H1 (cell line): ENCODE results near the gene DNAJC2. TPM values are rescaled to one million over a fixed set of nuclear protein-coding genes. Genes with fewer than 3 reads are reported as not detected.

Source experiments
- CTCF ChIA-PET: fragments of 300-600 bp; sonication (Branson Sonifier 250); formaldehyde crosslinking; loops from one replicate; lab custom pipeline; 2021; ENCODE audit not compliant: partially characterized antibody; lab: Charles Lee
- POLR2A ChIA-PET: fragments of 300-600 bp; sonication (Branson Sonifier 250); formaldehyde crosslinking; loops from one replicate; lab custom pipeline; 2021; ENCODE audit warnings: inconsistent platforms; ENCODE audit not compliant: partially characterized antibody; lab: Charles Lee
- DNase-seq, 2 experiments: peaks; one replicate each; pipeline versions ENCODE4 v3.0.0 to v3.0.0-alpha.2; 2010 to 2022; ENCODE audit warnings: low spot score in 2 of 2, low read depth in 1 of 2, mixed read lengths in 1 of 2
- FAIRE-seq: peaks from 2 replicates; lab custom pipeline; 2011; peaks lifted over from hg19 to GRCh38; lab: Jason Lieb, UNC
- H2AFZ ChIP-seq: 2 replicates; pipeline ENCODE4 v1.8.1; 2012; ENCODE audit warnings: low read length, inconsistent platforms
- H2AK5ac ChIP-seq: 2 replicates; pipeline ENCODE4 v1.6.1; 2013; ENCODE audit warnings: low read depth, low read length
- H2BK120ac ChIP-seq: replicated peaks from 2 replicates; pipeline ENCODE3; 2013; ENCODE audit warnings: low read depth, low read length, inconsistent platforms
- H2BK12ac ChIP-seq: 2 replicates; pipeline ENCODE4 v1.6.1; 2013; ENCODE audit warnings: low read depth, low read length
- H2BK15ac ChIP-seq: 2 replicates; pipeline ENCODE4 v1.6.1; 2013; ENCODE audit warnings: low read length
- H2BK20ac ChIP-seq: 2 replicates; pipeline ENCODE4 v1.6.1; 2013; ENCODE audit warnings: low read length
- H2BK5ac ChIP-seq: 2 replicates; pipeline ENCODE4 v1.6.1; 2013; ENCODE audit warnings: low read depth, low read length
- H3K14ac ChIP-seq: 2 replicates; pipeline ENCODE4 v1.6.1; 2013; ENCODE audit warnings: inconsistent platforms; ENCODE audit not compliant: insufficient read length
- H3K18ac ChIP-seq: 2 replicates; pipeline ENCODE4 v1.6.1; 2013; ENCODE audit warnings: low read length; ENCODE audit errors: extremely low read depth
- H3K23ac ChIP-seq: 2 replicates; pipeline ENCODE4 v1.6.1; 2013; ENCODE audit warnings: inconsistent platforms; ENCODE audit not compliant: insufficient read length
- H3K23me2 ChIP-seq: 2 replicates; pipeline ENCODE4 v1.6.1; 2013; ENCODE audit warnings: low read depth, low read length
- H3K27ac ChIP-seq: 2 replicates; pipeline ENCODE4 v1.6.1; 2011; ENCODE audit warnings: low read depth, low read length, inconsistent platforms
- H3K27me3 ChIP-seq, 4 experiments: replicated peaks in 1 of 4; 1 replicate in 1 of 4; 2 replicates in 3 of 4; pipeline versions ENCODE4 v1.6.1 to v1.8.1; 2011 to 2013; ENCODE audit warnings: low read length in 3 of 4, mild to moderate bottlenecking in 3 of 4, inconsistent platforms in 2 of 4, mixed read lengths in 2 of 4, moderate library complexity in 1 of 4; ENCODE audit not compliant: control insufficient read depth in 3 of 4, insufficient read depth in 3 of 4; ENCODE audit errors: extremely low read depth in 1 of 4
- H3K36me3 ChIP-seq, 4 experiments: 2 replicates each; pipeline versions ENCODE4 v1.6.1 to v1.8.1; 2011 to 2013; ENCODE audit warnings: mild to moderate bottlenecking in 4 of 4, low read length in 3 of 4, moderate library complexity in 2 of 4, control low read depth in 1 of 4, inconsistent platforms in 1 of 4; ENCODE audit not compliant: insufficient read depth in 4 of 4, control insufficient read depth in 2 of 4
- H3K4ac ChIP-seq: replicated peaks from 2 replicates; pipeline ENCODE3; 2013; ENCODE audit warnings: low read length, low read depth, mixed read lengths, inconsistent platforms; ENCODE audit not compliant: insufficient read length
- H3K4me1 ChIP-seq, 4 experiments: replicated peaks in 1 of 4; 1 replicate in 1 of 4; 2 replicates in 3 of 4; pipeline versions ENCODE4 v1.6.1 to v1.8.1; 2011 to 2013; ENCODE audit warnings: low read length in 3 of 4, inconsistent platforms in 2 of 4, mixed read lengths in 1 of 4; ENCODE audit not compliant: insufficient read depth in 4 of 4, control insufficient read depth in 3 of 4
- H3K4me2 ChIP-seq, 2 experiments: 2 replicates each; pipeline versions ENCODE4 v1.6.1 to v1.8.1; 2011 to 2013; ENCODE audit warnings: low read depth in 2 of 2, low read length in 2 of 2, control low read depth in 1 of 2, inconsistent platforms in 1 of 2, mild to moderate bottlenecking in 1 of 2; ENCODE audit not compliant: insufficient read depth in 1 of 2
- H3K4me3 ChIP-seq, 4 experiments: fragments of 200-600, 300-600 bp in 1 of 4; sonication (generic), shearing (Covaris generic), sonication (Bioruptor Twin) in 1 of 4; 2 replicates each; pipeline versions ENCODE4 v1.5.1 to v1.8.1; 2011 to 2016; ENCODE audit warnings: low read length in 4 of 4, low read depth in 3 of 4, control low read depth in 2 of 4, inconsistent platforms in 2 of 4, mild to moderate bottlenecking in 2 of 4, mixed read lengths in 1 of 4, moderate library complexity in 1 of 4; ENCODE audit not compliant: insufficient read depth in 2 of 4; ENCODE audit errors: extremely low read depth in 1 of 4
- H3K56ac ChIP-seq: replicated peaks from 2 replicates; pipeline ENCODE3; 2013; ENCODE audit warnings: low read depth, mild to moderate bottlenecking, mixed read lengths, low read length, inconsistent platforms; ENCODE audit not compliant: insufficient read length
- H3K79me1 ChIP-seq: 2 replicates; pipeline ENCODE4 v1.6.1; 2013; ENCODE audit warnings: low read depth, low read length, control low read depth
- H3K79me2 ChIP-seq, 2 experiments: 2 replicates each; pipeline versions ENCODE4 v1.6.1 to v1.8.1; 2012 to 2013; ENCODE audit warnings: low read length in 2 of 2, mild to moderate bottlenecking in 2 of 2, inconsistent platforms in 1 of 2; ENCODE audit not compliant: insufficient read depth in 2 of 2, control insufficient read depth in 1 of 2
- H3K9ac ChIP-seq, 4 experiments: replicated peaks in 1 of 4; 1 replicate in 1 of 4; 2 replicates in 3 of 4; pipeline versions ENCODE4 v1.6.1 to v1.8.1; 2011 to 2013; ENCODE audit warnings: low read depth in 3 of 4, low read length in 3 of 4, control low read depth in 2 of 4, mild to moderate bottlenecking in 2 of 4, moderate library complexity in 2 of 4, inconsistent platforms in 1 of 4; ENCODE audit errors: extremely low read depth in 1 of 4
- H3K9me3 ChIP-seq, 2 experiments: 2 replicates each; pipeline versions ENCODE4 v1.6.1 to v1.8.1; 2012 to 2013; ENCODE audit warnings: mild to moderate bottlenecking in 2 of 2, moderate library complexity in 2 of 2, control low read depth in 1 of 2, inconsistent platforms in 1 of 2, low read depth in 1 of 2, low read length in 1 of 2, mixed read lengths in 1 of 2; ENCODE audit not compliant: insufficient read depth in 2 of 2
- H4K20me1 ChIP-seq, 2 experiments: replicated peaks in 1 of 2; 2 replicates each; pipeline versions ENCODE3 to v1.8.1; 2011 to 2013; ENCODE audit warnings: inconsistent platforms in 2 of 2, low read length in 2 of 2, mild to moderate bottlenecking in 1 of 2; ENCODE audit not compliant: insufficient read depth in 2 of 2, control insufficient read depth in 1 of 2
- H4K5ac ChIP-seq: 2 replicates; pipeline ENCODE4 v1.6.1; 2013; ENCODE audit warnings: low read length, low read depth, mixed read lengths, inconsistent platforms; ENCODE audit not compliant: insufficient read length
- H4K8ac ChIP-seq: 2 replicates; pipeline ENCODE4 v1.8.0; 2013; ENCODE audit warnings: mild to moderate bottlenecking, moderate library complexity, low read length, inconsistent platforms; ENCODE audit not compliant: insufficient read depth; ENCODE audit errors: extremely low read depth
- H4K91ac ChIP-seq: replicated peaks from 2 replicates; pipeline ENCODE3; 2013; ENCODE audit warnings: low read length, mixed read lengths, inconsistent platforms; ENCODE audit not compliant: insufficient read length
- GTF2F1 ChIP-seq: IDR thresholded peaks from 2 replicates; pipeline ENCODE4 v1.6.1; 2012; ENCODE audit warnings: low read depth, low read length, improper control_type of control experiment, borderline replicate concordance
- HDAC6 ChIP-seq: IDR thresholded peaks from one replicate; pipeline ENCODE4 v1.7.1; 2012; ENCODE audit warnings: low read depth, mild to moderate bottlenecking, inconsistent platforms, low read length, moderate library complexity
- RAD21 ChIP-seq, 2 experiments: IDR thresholded peaks in 1 of 2; conservative IDR thresholded peaks in 1 of 2; 2 replicates each; pipeline ENCODE4 v1.6.1; 2011; ENCODE audit warnings: low read depth in 2 of 2, low read length in 2 of 2, improper control_type of control experiment in 1 of 2, inconsistent platforms in 1 of 2, mild to moderate bottlenecking in 1 of 2, moderate library complexity in 1 of 2
- SRF ChIP-seq: IDR thresholded peaks from 2 replicates; pipeline ENCODE4 v1.6.1; 2011; ENCODE audit warnings: mild to moderate bottlenecking, low read depth, low read length, moderate library complexity
- SUZ12 ChIP-seq: fragments of 200-600 bp; sonication (generic); IDR thresholded peaks from 2 replicates; pipeline ENCODE4 v1.6.1; 2012; ENCODE audit warnings: mild to moderate bottlenecking, inconsistent platforms, low read length, moderate library complexity, mixed read lengths
- TEAD4 ChIP-seq: IDR thresholded peaks from 2 replicates; pipeline ENCODE4 v1.6.1; 2012; ENCODE audit warnings: low read depth, low read length, inconsistent platforms, mixed read lengths
- WGBS, 2 experiments: shearing (Covaris generic) in 1 of 2; methylation state at CpG; one replicate each; pipeline versions ENCODE4 v1.1.6 to v1.1.7; 2013 to 2015; ENCODE audit warnings: low lambda C conversion rate in 2 of 2, mixed read lengths in 2 of 2, inconsistent platforms in 1 of 2, low coverage in 1 of 2, missing lambda C conversion rate in 1 of 2; ENCODE audit not compliant: insufficient replicate concordance in 2 of 2, insufficient coverage in 1 of 2, insufficient read length in 1 of 2; ENCODE audit errors: extremely low coverage in 1 of 2, missing lambda C conversion rate in 1 of 2; 5-methylcytosine and 5-hydroxymethylcytosine counted together
- long read RNA-seq, 2 experiments: library from RNA in 1 of 2; library from capped mRNA in 1 of 2; stranded (forward); transcript quantifications; one replicate each; pipeline ENCODE4 v2.0.0, GENCODE V29; 2021; ENCODE audit warnings: inconsistent platforms in 1 of 2
- polyA minus RNA-seq, 3 experiments: library from RNA; depleted of rRNA, polyadenylated mRNA; stranded (reverse); fragments of >200 nt; gene quantifications; 1 replicate in 2 of 3; 2 replicates in 1 of 3; pipeline ENCODE4 v1.2.3, GENCODE V29; 2011
- polyA plus RNA-seq, 7 experiments: library from polyadenylated mRNA; depleted of rRNA in 3 of 7; stranded (reverse) in 5 of 7; unstranded in 2 of 7; fragments of >200 nt in 5 of 7; fragments of 200-250 nt in 2 of 7; gene quantifications; 1 replicate in 5 of 7; 2 replicates in 1 of 7; 4 replicates in 1 of 7; pipeline versions ENCODE4 v1.2.1 to v1.2.3, GENCODE V29; 2011 to 2013; ENCODE audit warnings: missing spikeins in 2 of 7, mixed read lengths in 2 of 7
- total RNA-seq: library from RNA; stranded (reverse); fragmentation: NEBNext Ultra II Directional; extraction: Animal tissue kit (Norgen Biotek cat#: 25700); gene quantifications from 2 replicates; pipeline ENCODE4 v1.2.1, GENCODE V29; 2021
- TF ChIP-seq, protein P1 (sequence below): IDR thresholded peaks from 2 replicates; pipeline ENCODE4 v1.6.1; 2011; ENCODE audit warnings: low read length, improper control_type of control experiment

Gene DNAJC2
- total RNA-seq (42.2 and 44.2 TPM in 2 replicates), polyA plus RNA-seq (2011; rRNA removed) (5.8 and 9.8 TPM in 2 replicates), polyA minus RNA-seq (2011; rRNA and poly(A)+ RNA removed) (6.1 and 8.8 TPM in 2 replicates)
- polyA plus RNA-seq (2011; cell fraction: cytosol; rRNA removed) = 15.4 TPM
- polyA plus RNA-seq (2011; cell fraction: nucleus; rRNA removed) = 14.1 TPM
- polyA plus RNA-seq (2012, experiment 1 of 2) = 30.4 to 45.7 TPM (median 32.2 TPM) in 4 replicates
- 3.4 TPM for polyA plus RNA-seq (2012, experiment 2 of 2)
- 67.7 TPM for polyA plus RNA-seq (2013, experiment 1 of 2)
- polyA plus RNA-seq (2013, experiment 2 of 2) = 66.6 TPM
- polyA minus RNA-seq (2011; cell fraction: cytosol; rRNA and poly(A)+ RNA removed) = 7.6 TPM
- polyA minus RNA-seq (2011; cell fraction: nucleus; rRNA and poly(A)+ RNA removed) = 34.7 TPM
- long read RNA-seq, experiment 1, partial matches to known transcripts = 17 of 18 reads
- long read RNA-seq, experiment 1, other reads (novel, unspliced or antisense) = 0 of 18 reads
- long read RNA-seq, experiment 2, partial matches to known transcripts = 22 of 26 reads
- long read RNA-seq, experiment 2, other reads (novel, unspliced or antisense) = 1 of 26 reads

GRCh38 chr7:103344453-103345149 lies at the start of gene DNAJC2:
Gene DNAJC2 (minus strand): TSS chr7:103344767. CDS start chr7:103344622, 145 bp downstream.
- Histone ChIP-seq H3K36me3 (peaks cover 9 to 21% (median 18%) of the 10 kb centered on the region in 4 experiments), H3K56ac (peak within 1 kb of the TSS; percentile 66), H2AFZ (peak within 1 kb of the TSS; percentile 95), H2BK12ac (no peak within 1 kb of the TSS; the same call in 1 of the 2 replicates), H3K23me2 (peaks cover 8% of the 10 kb centered on the region), H3K9ac (peak within 1 kb of the TSS; percentile 82 to 98 (median 94)), H4K5ac (peak within 1 kb of the TSS; percentile 81), H2BK5ac (peak within 1 kb of the TSS; percentile 66), H4K91ac (no peak within 1 kb of the TSS), H2BK120ac (no peak within 1 kb of the TSS), H3K27me3 (no peaks in the 10 kb centered on the region), H3K27ac (peak within 1 kb of the TSS; percentile 72), H3K79me1 (peaks cover 13% of the 10 kb centered on the region; the same call in 1 of the 2 replicates), H3K23ac (no peak within 1 kb of the TSS), H3K4me1 (peaks cover 0 to 8% (median 2%) of the 10 kb centered on the region in 4 experiments; a peak in 2 of 7 replicates), H2BK15ac (no peak within 1 kb of the TSS), H4K8ac (peak within 1 kb of the TSS; percentile 98; the same call in 1 of the 2 replicates), H3K79me2 (peaks cover 28 to 67% of the 10 kb centered on the region in 2 experiments), H3K4ac (peak within 1 kb of the TSS; percentile 57), H3K4me2 (peak within 1 kb of the TSS; percentile 81 to 100), H3K4me3 (peak within 1 kb of the TSS; percentile 83 to 99 (median 90)), H2BK20ac (no peak within 1 kb of the TSS), H2AK5ac (no peak within 1 kb of the TSS), H3K14ac (no peak within 1 kb of the TSS), H4K20me1 (peaks cover 2% of the 10 kb centered on the region in 2 experiments), H3K9me3 (no peaks in the 10 kb centered on the region), H3K18ac (peak within 1 kb of the TSS; percentile 76; the same call in 1 of the 2 replicates)
- FAIRE-seq (no peak), DNase-seq (peak; percentile 63 to 82)
- CTCF ChIA-PET = no interaction called here
- WGBS, 2 experiments = 16% methylated on average over 30 of the region's 43 CpGs; no CpG with 5 or more reads in 1 of the 2 experiments
- POLR2A ChIA-PET = interaction anchor here (1.0 to 2.0 kb wide), 5 partner anchors 14 to 48 kb away, joined by 3 to 6 read pairs (median 5); partner anchors contain the start of gene PMPCB
- TF ChIP-seq, protein P1, sequence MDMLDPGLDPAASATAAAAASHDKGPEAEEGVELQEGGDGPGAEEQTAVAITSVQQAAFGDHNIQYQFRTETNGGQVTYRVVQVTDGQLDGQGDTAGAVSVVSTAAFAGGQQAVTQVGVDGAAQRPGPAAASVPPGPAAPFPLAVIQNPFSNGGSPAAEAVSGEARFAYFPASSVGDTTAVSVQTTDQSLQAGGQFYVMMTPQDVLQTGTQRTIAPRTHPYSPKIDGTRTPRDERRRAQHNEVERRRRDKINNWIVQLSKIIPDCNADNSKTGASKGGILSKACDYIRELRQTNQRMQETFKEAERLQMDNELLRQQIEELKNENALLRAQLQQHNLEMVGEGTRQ = 0 out of 2 replicates have a peak, but pooled peaks have one; percentile 1
- TF ChIP-seq HDAC6 (no peak), TEAD4 (no peak), GTF2F1 (no peak; the same call in 1 of the 2 replicates), SRF (peak; percentile 39; the same call in 1 of the 2 replicates), RAD21 (IDR thresholded peaks at IDR 0.05 in 1 of 2, conservative IDR thresholded peaks at IDR 0.05 in 1 of 2; ENCODE audit: low read depth in 2 of 2, low read length in 2 of 2) (no peak), SUZ12 (no peak)
